Loucy (cell line): Measurements from ENCODE around the gene PEBP1.

Source experiments
- CTCF ChIP-seq: fragments of 200-600 bp; sonication (generic); conservative IDR thresholded peaks from 2 replicates; pipeline ENCODE4 v1.5.1; 2014; ENCODE audit warnings: mild to moderate bottlenecking, antibody characterized with exemption, low read length
- EZH2phosphoT487 ChIP-seq: fragments of 200-600 bp; IDR thresholded peaks from 2 replicates; pipeline ENCODE4 v1.6.1; 2018; ENCODE audit warnings: antibody characterized with exemption, mild to moderate bottlenecking, moderate library complexity, borderline replicate concordance

GRCh38 chr12:118144499-118144898 is 8.6 kb downstream of the PEBP1 start:
- no peak for TF ChIP-seq CTCF
- TF ChIP-seq EZH2phosphoT487, result no peak
